Adipose tissue (tissue), 3 donors: Measurements from ENCODE around the gene RLN1. TPM values are rescaled to one million over a fixed set of nuclear protein-coding genes. Genes with fewer than 3 reads are reported as not detected.
"Not testable (repeated sequence)": the region's sequence is repeated elsewhere in the genome, so short reads cannot be mapped to it uniquely, and the experiment has no call there.

Source experiments
- H3K27ac ChIP-seq: one replicate; pipeline ENCODE4 v1.5.1; 2013; ENCODE audit warnings: low read depth, low read length
- WGBS, 3 donors: extraction: QIAGEN DNeasy Blood & Tissue Kit; methylation state at CpG; one replicate each; pipeline ENCODE4 v1.1.7; 2013; 5-methylcytosine and 5-hydroxymethylcytosine counted together
- polyA plus RNA-seq, 3 donors: library from polyadenylated mRNA; stranded (reverse); fragments of 200-250 nt; gene quantifications; one replicate each; pipeline ENCODE4 v1.2.3, GENCODE V29; 2013
- donor health status: healthy with polysubstance abuse.
- donor health status: Bipolar disorder and iron deficiency.
- donor health status: healthy.

The RLN1 gene
- polyA plus RNA-seq, 3 donors, result 0.18 TPM; not detected in 2

- WGBS, 3 donors, result 85 to 87% (median 86%) methylated on average over 3 of the region's 3 CpGs
- not testable (repeated sequence) for H3K27ac ChIP-seq
Measured at GRCh38 chr9:5331276-5331675, 8.4 kb downstream of the RLN1 start.

- 47 to 76% (median 65%) methylated on average over 10 of the region's 10 CpGs for WGBS, 3 donors
Measured at GRCh38 chr9:5326893-5327548, 12.7 kb downstream of the RLN1 start.

GRCh38 chr9:5326187-5326586, 13.5 kb downstream of the RLN1 start:
- H3K27ac ChIP-seq, result no peak overlapping the region

More at GRCh38 chr9:5326893-5327548, 12.7 kb downstream of the RLN1 start:
- H3K27ac ChIP-seq, result no peak overlapping the region

- not testable (repeated sequence) for H3K27ac ChIP-seq
- 62 to 73% (median 68%) methylated on average over 1 of the region's 1 CpG for WGBS, 3 donors
Measured at GRCh38 chr9:5321601-5322000, 18.1 kb downstream of the RLN1 start.

GRCh38 chr9:5321058-5321457, 18.6 kb downstream of the RLN1 start:
- H3K27ac ChIP-seq, result no peak overlapping the region
- WGBS, 3 donors, result 37 to 41% (median 39%) methylated on average over 1 of the region's 1 CpG

GRCh38 chr9:5316406-5316805, 23.3 kb downstream of the RLN1 start:
- 90 to 100% (median 97%) methylated on average over 1 of the region's 1 CpG for WGBS, 3 donors
- H3K27ac ChIP-seq, result not testable (repeated sequence)

- 59 to 72% (median 68%) methylated on average over 4 of the region's 4 CpGs for WGBS, 3 donors
- no peak overlapping the region for H3K27ac ChIP-seq
Measured at GRCh38 chr9:5315187-5315923, 24.3 kb downstream of the RLN1 start.

GRCh38 chr9:5310851-5311250, 28.8 kb downstream of the RLN1 start:
- no peak overlapping the region for H3K27ac ChIP-seq

GRCh38 chr9:5305741-5306140, 33.9 kb downstream of the RLN1 start:
- 83 to 93% (median 84%) methylated on average over 2 of the region's 2 CpGs for WGBS, 3 donors

GRCh38 chr9:5303840-5304795, 35.6 kb downstream of the RLN1 start, which contains the start of gene RLN2:
TSS of gene RLN2 (minus strand) at chr9:5304716. CDS start at chr9:5304580, 136 bp downstream.
- H3K27ac ChIP-seq, result not testable (repeated sequence)
- WGBS, 3 donors, result 22 to 32% (median 25%) methylated on average over 15 of the region's 50 CpGs

More at GRCh38 chr9:5305741-5306140, 33.9 kb downstream of the RLN1 start:
- no peak overlapping the region for H3K27ac ChIP-seq

GRCh38 chr9:5301544-5301943, 38.1 kb downstream of the RLN1 start:
- no peak overlapping the region for H3K27ac ChIP-seq
- 23 to 73% (median 24%) methylated on average over 4 of the region's 4 CpGs for WGBS, 3 donors

- 69 to 94% (median 91%) methylated on average over 1 of the region's 1 CpG for WGBS, 3 donors
Measured at GRCh38 chr9:5292141-5292540, 47.5 kb downstream of the RLN1 start.

GRCh38 chr9:5288591-5288990, 51.1 kb downstream of the RLN1 start:
- WGBS, 3 donors, result 8 to 88% (median 68%) methylated on average over 1 of the region's 1 CpG
- H3K27ac ChIP-seq, result no peak overlapping the region

More at GRCh38 chr9:5292141-5292540, 47.5 kb downstream of the RLN1 start:
- H3K27ac ChIP-seq, result no peak overlapping the region

GRCh38 chr9:5286262-5286661, 53.4 kb downstream of the RLN1 start:
- H3K27ac ChIP-seq, result no peak overlapping the region

Other genes with a start within 250 kb of the RLN1 start
- not detected for gene INSL6, start 154.2 kb downstream of the RLN1 start, polyA plus RNA-seq
- not detected for gene INSL4, start 108.5 kb downstream of the RLN1 start, polyA plus RNA-seq
- 1 to 10 TPM in 1 of 3 donors, under 1 TPM in 1, not detected in 1; 0.41 to 1.2 TPM for gene RLN2, start 35.2 kb downstream of the RLN1 start, polyA plus RNA-seq
- 10 to 100 TPM in 2 of 3 donors, 1 to 10 TPM in 1; 8.4 to 20.2 (median 12.4) TPM for gene PLGRKT, start 98.0 kb upstream of the RLN1 start, polyA plus RNA-seq
- gene CD274, start 110.7 kb upstream of the RLN1 start, polyA plus RNA-seq, result 1 to 10 TPM in 1 of 3 donors, under 1 TPM in 2; 0.22 to 2.6 (median 0.87) TPM
- gene PDCD1LG2, start 170.7 kb upstream of the RLN1 start, polyA plus RNA-seq, result 1 to 10 TPM in 2 of 3 donors, under 1 TPM in 1; 0.14 to 1.6 (median 1.1) TPM